GM12873 (cell line): Measurements from ENCODE around the gene HSD17B3.
A peak's percentile ranks its signal among the peaks of the same experiment; 100 is the strongest.

Experiments used
- CTCF ChIP-seq: IDR thresholded peaks from 2 replicates; pipeline ENCODE4 v1.5.1; 2012; ENCODE audit warnings: low read depth, mild to moderate bottlenecking, moderate library complexity, low read length, control low read depth; ENCODE audit not compliant: insufficient read depth; ENCODE audit errors: missing control alignments

HSD17B3 gene

DNA sequence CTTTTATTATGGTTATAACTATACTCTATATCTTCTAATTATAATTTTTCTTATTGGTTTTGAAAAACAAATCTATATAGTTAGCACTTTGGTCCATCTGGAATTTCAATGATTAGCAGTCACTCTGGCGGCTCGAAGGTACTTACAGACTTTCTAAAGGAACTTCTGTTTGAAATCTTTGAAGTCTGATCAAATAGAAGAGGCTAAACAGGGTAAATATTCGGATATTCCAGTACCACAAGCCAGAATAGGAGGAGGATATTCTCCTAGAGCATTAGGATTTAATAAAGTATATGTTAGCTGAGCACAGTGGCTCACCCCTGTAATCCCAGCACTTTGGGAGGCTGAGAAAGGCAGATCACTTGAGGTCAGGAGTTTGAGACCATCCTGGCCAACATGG is 38.7 kb upstream of the HSD17B3 start:
- TF ChIP-seq CTCF: no peak

- TF ChIP-seq CTCF: no peak
Measured at GRCh38 chr9:96338299-96338698, 36.3 kb upstream of the HSD17B3 start.

DNA sequence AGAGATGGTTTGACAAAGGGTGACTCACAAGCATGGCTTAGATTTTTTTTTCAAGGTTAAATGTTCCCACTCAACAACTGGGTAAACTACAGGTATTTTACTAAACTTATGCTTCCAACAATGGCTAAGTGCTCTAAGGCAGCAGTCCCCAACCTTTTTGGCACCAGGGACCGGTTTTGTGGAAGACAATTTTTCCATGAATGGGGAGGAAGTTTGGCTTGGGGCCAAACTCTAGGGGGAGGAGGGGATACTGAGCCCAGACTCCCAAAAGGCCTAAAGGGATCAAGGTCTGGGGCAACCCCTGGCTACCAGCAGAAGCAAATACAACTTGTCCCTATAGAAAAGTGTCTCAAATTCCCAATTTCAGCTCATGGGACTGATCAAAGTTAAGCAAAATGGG is 32.0 kb upstream of the HSD17B3 start:
- TF ChIP-seq CTCF: no peak

DNA sequence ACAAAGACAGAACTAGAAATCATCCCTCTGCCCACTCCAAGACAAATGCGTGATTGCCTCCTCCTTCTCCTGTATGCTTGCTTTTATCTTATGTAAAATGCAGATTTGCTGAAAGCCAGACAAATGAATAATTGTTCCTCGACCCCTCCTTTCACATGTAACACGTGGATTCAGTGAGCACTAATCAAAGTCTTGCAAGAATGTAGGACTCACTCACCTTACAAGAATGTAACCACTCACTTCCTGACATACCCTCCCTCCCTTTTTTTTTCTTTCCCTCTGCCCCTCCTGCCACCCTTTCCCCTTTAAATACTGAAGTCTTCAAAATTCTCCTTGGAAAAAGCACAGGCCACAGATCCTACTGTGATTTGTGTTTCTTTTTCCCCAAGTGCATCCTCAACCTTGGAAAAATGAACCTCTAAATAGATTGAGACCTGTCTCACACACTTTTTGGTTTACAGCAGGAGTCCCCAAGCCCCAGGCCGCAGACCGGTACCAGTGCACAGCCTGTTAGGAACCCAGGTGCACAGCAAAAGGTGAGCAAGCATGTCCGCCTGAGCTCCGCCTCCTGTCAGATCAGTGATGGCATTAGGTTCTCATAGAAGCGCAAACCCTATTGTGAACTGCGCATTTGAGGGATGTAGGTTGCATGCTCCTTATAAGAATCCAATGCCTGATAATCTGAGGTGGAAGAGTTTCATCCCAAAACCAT is 29.4 kb upstream of the HSD17B3 start:
- no peak for TF ChIP-seq CTCF

DNA sequence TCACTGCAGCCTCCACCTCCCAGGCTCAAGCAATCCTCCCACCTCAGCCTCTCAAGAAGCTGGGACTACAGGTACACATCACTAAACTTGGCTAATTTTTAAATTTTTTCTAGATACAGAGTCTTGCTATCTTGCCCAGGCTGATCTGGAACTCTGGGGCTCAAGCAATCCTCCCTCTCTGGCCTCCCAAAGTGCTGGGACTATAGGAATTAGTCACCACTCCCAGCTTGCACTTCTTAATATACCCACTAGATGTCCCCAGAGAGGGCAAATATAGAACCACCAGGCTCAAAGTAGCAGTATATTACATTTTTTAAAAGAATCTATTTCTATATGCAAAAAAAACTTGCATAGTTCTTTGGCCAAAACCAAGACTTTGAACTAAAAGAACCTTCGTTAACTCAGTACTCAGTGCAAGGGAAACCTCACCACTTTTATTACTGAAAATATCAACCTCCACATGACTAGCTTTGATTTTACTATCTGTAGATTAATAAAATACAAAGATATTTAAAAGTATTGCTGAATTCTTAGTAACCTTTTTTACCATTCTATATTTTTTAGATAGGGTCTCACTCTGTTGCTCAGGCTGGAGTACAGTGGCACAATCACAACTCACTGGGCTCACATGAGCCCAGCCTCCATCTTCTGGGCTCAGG is 25.8 kb upstream of the HSD17B3 start:
- TF ChIP-seq CTCF: peak; percentile 71

DNA sequence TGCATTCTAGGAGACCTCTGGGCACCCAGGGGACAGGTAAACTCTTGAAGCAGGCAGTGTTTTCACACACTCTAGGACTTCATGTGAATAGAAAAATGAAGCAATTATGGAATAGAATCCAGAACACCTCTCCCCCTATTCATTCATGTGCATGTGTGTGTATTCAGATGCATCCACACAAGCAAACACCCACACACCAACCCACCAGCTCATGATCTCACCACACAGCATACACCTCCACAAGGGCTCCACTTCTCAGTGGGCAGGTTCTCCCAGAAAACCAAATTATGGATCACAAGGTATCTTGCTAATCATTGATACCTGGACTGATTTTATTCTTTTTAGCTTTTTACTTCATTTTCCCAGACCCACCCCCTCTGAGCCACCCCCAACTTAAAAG is 21.2 kb upstream of the HSD17B3 start:
- TF ChIP-seq CTCF: no peak

GRCh38 chr9:96321515-96321914 is 19.5 kb upstream of the HSD17B3 start:
- TF ChIP-seq CTCF: no peak
